IPS-18a (cell line): ENCODE data around the gene REEP3.

ENCODE experiments used
- H3K27ac ChIP-seq: one replicate; pipeline ENCODE4 v1.5.1; 2013; ENCODE audit warnings: low read length
- H3K27me3 ChIP-seq: one replicate; pipeline ENCODE4 v1.6.1; 2013; ENCODE audit warnings: mild to moderate bottlenecking, low read length; ENCODE audit not compliant: control insufficient read depth, insufficient read depth
- H3K36me3 ChIP-seq: one replicate; pipeline ENCODE4 v1.6.1; 2013; ENCODE audit warnings: low read depth, low read length; ENCODE audit not compliant: control insufficient read depth
- H3K4me1 ChIP-seq: one replicate; pipeline ENCODE4 v1.6.1; 2013; ENCODE audit warnings: low read depth, low read length; ENCODE audit not compliant: control insufficient read depth
- H3K4me3 ChIP-seq: one replicate; pipeline ENCODE4 v1.5.1; 2013; ENCODE audit warnings: low read length
- H3K9ac ChIP-seq: one replicate; pipeline ENCODE4 v1.6.1; 2013; ENCODE audit warnings: mild to moderate bottlenecking, low read length, moderate library complexity
- H3K9me3 ChIP-seq: one replicate; pipeline ENCODE4 v1.6.1; 2013; ENCODE audit warnings: low read depth, low read length; ENCODE audit not compliant: control insufficient read depth

Gene REEP3

DNA sequence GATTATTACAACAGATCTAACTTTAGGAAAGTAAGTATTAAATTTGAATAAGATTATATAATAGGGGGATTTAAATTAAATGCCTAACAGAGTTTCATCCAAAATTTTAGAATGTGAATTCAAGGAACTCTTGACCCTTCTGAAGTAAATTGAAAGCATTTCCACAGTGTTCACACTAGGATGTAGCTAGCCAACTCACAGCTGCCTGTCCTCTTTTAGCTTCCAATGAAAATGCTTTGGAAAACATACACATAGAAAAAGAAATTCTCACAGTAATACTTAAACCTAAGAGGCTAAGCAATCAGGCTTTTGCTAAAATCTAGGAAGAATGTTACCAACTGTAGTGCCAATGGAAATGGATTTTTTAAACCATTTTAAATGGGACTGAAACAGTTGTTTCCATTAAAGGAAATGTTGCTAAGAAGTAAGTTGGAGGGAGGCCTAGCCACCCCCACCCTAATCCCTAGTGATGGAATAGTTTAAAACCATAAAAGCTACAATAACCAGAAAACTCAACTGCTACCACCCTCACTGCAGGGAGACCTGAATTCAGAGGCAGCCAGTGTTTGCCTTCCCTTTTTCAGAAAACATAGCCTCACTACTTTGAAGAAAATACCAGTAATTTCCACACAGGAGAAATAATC, 58.3 kb downstream of the REEP3 start:
- Histone ChIP-seq H3K4me1 (no peaks in the 10 kb centered on the region), H3K9me3 (no peaks in the 10 kb centered on the region), H3K27me3 (no peaks in the 10 kb centered on the region), H3K27ac (no peak overlapping the region), H3K4me3 (no peak overlapping the region), H3K36me3 (peaks cover 4% of the 10 kb centered on the region), H3K9ac (no peak overlapping the region)

DNA sequence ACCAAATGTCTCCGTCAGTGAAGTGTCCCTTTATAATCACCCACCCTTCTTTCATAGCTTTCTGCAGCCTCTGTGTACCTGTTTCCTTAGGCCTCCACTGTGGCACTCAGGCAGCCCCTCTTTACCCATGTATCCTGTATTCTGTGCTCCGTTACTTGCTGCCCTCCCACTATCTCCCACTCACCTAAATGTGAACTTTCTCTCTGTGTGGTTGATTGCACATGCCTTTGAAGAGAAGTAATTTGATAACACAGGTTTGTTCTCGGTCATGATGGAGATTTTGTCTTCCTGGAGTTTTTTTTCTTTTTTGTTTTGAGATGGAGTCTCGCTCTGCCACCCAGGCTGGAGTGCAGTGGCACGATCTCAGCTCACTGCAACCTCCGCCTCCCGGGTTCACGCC, 61.5 kb downstream of the REEP3 start:
- Histone ChIP-seq H3K9me3 (no peaks in the 10 kb centered on the region), H3K36me3 (no peaks in the 10 kb centered on the region), H3K9ac (no peak overlapping the region), H3K4me3 (no peak overlapping the region), H3K4me1 (no peaks in the 10 kb centered on the region), H3K27ac (no peak overlapping the region), H3K27me3 (no peaks in the 10 kb centered on the region)

GRCh38 chr10:63583397-63583796, 62.2 kb downstream of the REEP3 start:
- Histone ChIP-seq H3K4me1 (no peaks in the 10 kb centered on the region), H3K9me3 (no peaks in the 10 kb centered on the region), H3K4me3 (no peak overlapping the region), H3K27ac (no peak overlapping the region), H3K27me3 (no peaks in the 10 kb centered on the region), H3K9ac (no peak overlapping the region), H3K36me3 (no peaks in the 10 kb centered on the region)

DNA sequence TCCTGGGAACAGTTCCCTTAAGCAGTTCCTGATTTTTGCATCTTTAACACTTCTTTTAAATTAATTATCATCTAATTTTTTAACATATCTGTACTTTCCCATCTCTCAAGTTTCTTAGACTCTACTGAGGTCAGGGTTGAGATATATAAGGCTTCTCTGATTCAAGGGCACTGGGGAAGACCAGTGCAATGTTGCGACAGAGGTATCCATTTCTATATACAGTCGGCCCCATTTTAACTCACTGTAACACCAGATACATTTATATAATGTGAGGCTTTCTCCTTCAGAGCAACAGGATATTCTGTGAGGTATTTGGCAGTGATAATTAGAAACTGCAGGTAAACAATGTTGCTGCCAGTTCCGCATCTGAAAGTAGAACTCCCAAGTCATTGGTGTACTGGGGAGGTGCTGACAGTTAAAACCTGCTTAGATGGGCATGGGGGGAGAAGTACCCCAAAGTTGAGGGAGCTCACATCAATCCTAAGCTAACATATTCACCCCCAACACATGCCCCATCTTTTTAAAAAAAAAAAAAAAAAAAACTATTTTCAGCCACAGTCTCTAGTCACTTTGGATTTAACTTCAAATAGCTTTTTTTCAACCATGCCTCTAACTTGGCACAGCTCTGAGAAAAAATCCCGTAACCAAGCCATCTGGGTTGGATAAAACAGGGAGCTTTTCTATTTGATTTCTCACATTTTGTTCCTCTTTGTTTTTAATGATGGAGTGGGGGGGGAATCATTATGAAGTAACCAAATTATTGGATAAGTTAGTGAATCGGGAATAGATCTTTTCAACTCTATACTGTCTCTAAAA, 62.9 kb downstream of the REEP3 start:
- H3K36me3 ChIP-seq, result no peaks in the 10 kb centered on the region
- H3K27me3 ChIP-seq, result no peaks in the 10 kb centered on the region
- H3K4me1 ChIP-seq, result no peaks in the 10 kb centered on the region
- no peaks in the 10 kb centered on the region for H3K9me3 ChIP-seq
- no peak overlapping the region for H3K9ac ChIP-seq
- H3K4me3 ChIP-seq, result no peak overlapping the region
- no peak overlapping the region for H3K27ac ChIP-seq

DNA sequence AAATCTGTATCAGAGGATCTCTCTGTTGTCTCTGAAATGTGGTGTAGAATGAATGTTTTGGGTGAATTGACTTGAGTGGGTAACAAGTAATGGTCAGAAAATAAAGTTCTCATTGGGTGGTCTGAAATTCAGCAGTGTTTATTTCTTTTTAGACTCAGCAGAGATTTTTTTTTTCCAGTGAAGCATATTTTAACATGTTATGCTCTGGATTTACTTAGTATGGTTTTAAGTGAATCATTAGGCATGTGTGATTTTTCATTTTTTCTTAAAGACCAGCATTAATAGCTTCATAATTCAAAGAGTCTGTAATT, 63.5 kb downstream of the REEP3 start:
- Histone ChIP-seq H3K9ac (no peak overlapping the region), H3K27me3 (no peaks in the 10 kb centered on the region), H3K4me1 (no peaks in the 10 kb centered on the region), H3K27ac (no peak overlapping the region), H3K36me3 (no peaks in the 10 kb centered on the region), H3K9me3 (no peaks in the 10 kb centered on the region), H3K4me3 (no peak overlapping the region)

GRCh38 chr10:63585041-63585440, 63.8 kb downstream of the REEP3 start:
- H3K9me3 ChIP-seq, result no peaks in the 10 kb centered on the region
- no peaks in the 10 kb centered on the region for H3K4me1 ChIP-seq
- no peak overlapping the region for H3K27ac ChIP-seq

GRCh38 chr10:63586043-63586442, 64.8 kb downstream of the REEP3 start:
- H3K27me3 ChIP-seq, result no peaks in the 10 kb centered on the region
- H3K4me3 ChIP-seq, result no peak overlapping the region
- no peaks in the 10 kb centered on the region for H3K9me3 ChIP-seq
- H3K27ac ChIP-seq, result no peak overlapping the region
- H3K36me3 ChIP-seq, result no peaks in the 10 kb centered on the region
- H3K9ac ChIP-seq, result no peak overlapping the region
- no peaks in the 10 kb centered on the region for H3K4me1 ChIP-seq

More at GRCh38 chr10:63585041-63585440, 63.8 kb downstream of the REEP3 start:
- Histone ChIP-seq H3K27me3 (no peaks in the 10 kb centered on the region), H3K36me3 (no peaks in the 10 kb centered on the region), H3K4me3 (no peak overlapping the region), H3K9ac (no peak overlapping the region)

- H3K27me3 ChIP-seq, result no peaks in the 10 kb centered on the region
- no peak overlapping the region for H3K4me3 ChIP-seq
- H3K36me3 ChIP-seq, result no peaks in the 10 kb centered on the region
- H3K9ac ChIP-seq, result no peak overlapping the region
- no peaks in the 10 kb centered on the region for H3K9me3 ChIP-seq
- no peak overlapping the region for H3K27ac ChIP-seq
- no peaks in the 10 kb centered on the region for H3K4me1 ChIP-seq
Measured at GRCh38 chr10:63587191-63587590, 66.0 kb downstream of the REEP3 start.

- Histone ChIP-seq H3K4me3 (no peak overlapping the region), H3K9me3 (no peaks in the 10 kb centered on the region), H3K9ac (no peak overlapping the region), H3K27ac (no peak overlapping the region), H3K36me3 (no peaks in the 10 kb centered on the region), H3K4me1 (no peaks in the 10 kb centered on the region), H3K27me3 (no peaks in the 10 kb centered on the region)
Measured at GRCh38 chr10:63588436-63589167, 67.4 kb downstream of the REEP3 start.

GRCh38 chr10:63591600-63592379, 70.6 kb downstream of the REEP3 start:
- peaks cover 12% of the 10 kb centered on the region for H3K36me3 ChIP-seq
- no peak overlapping the region for H3K4me3 ChIP-seq
- H3K27ac ChIP-seq, result no peak overlapping the region
- no peak overlapping the region for H3K9ac ChIP-seq
- H3K27me3 ChIP-seq, result no peaks in the 10 kb centered on the region
- H3K9me3 ChIP-seq, result no peaks in the 10 kb centered on the region
- H3K4me1 ChIP-seq, result no peaks in the 10 kb centered on the region

GRCh38 chr10:63593576-63593975, 72.4 kb downstream of the REEP3 start:
- H3K9ac ChIP-seq, result no peak overlapping the region
- no peaks in the 10 kb centered on the region for H3K4me1 ChIP-seq
- peaks cover 12% of the 10 kb centered on the region for H3K36me3 ChIP-seq
- no peak overlapping the region for H3K27ac ChIP-seq
- H3K4me3 ChIP-seq, result no peak overlapping the region
- H3K9me3 ChIP-seq, result no peaks in the 10 kb centered on the region
- no peaks in the 10 kb centered on the region for H3K27me3 ChIP-seq
